Stimulated activated effector memory CD8-positive, alpha-beta T cell treated with anti-CD3 and anti-CD28 coated beads, Interleukin-12 subunit alpha, Interleukin-12 subunit beta, amount 100 ng/mL, for 72 hours (primary cell): ENCODE measurements around the gene CRELD2.

ENCODE experiments used
- ATAC-seq: fragments of 150-1000 bp; cut with Tn5 transposase; 2 replicates; pipeline ENCODE4 v1.10.0; 2021
- DNase-seq, 2 donors: peaks; one replicate each; pipeline ENCODE4 v3.0.0; 2021 to 2022; ENCODE audit warnings: low spot score in 2 of 2
- H3K27ac Mint-ChIP-seq: one replicate; pipeline ENCODE4 v1.8.0; 2022; ENCODE audit warnings: mild to moderate bottlenecking, mixed read lengths
- H3K36me3 Mint-ChIP-seq: one replicate; pipeline ENCODE4 v1.8.0; 2022; ENCODE audit warnings: mild to moderate bottlenecking, mixed read lengths
- H3K4me1 Mint-ChIP-seq: one replicate; pipeline ENCODE4 v1.8.0; 2022; ENCODE audit warnings: mixed read lengths
- H3K4me3 Mint-ChIP-seq: one replicate; pipeline ENCODE4 v1.8.0; 2022; ENCODE audit warnings: mild to moderate bottlenecking, mixed read lengths
- H3K9me3 Mint-ChIP-seq: one replicate; pipeline ENCODE4 v1.8.0; 2022; ENCODE audit warnings: mixed read lengths

CRELD2 gene, protein sequence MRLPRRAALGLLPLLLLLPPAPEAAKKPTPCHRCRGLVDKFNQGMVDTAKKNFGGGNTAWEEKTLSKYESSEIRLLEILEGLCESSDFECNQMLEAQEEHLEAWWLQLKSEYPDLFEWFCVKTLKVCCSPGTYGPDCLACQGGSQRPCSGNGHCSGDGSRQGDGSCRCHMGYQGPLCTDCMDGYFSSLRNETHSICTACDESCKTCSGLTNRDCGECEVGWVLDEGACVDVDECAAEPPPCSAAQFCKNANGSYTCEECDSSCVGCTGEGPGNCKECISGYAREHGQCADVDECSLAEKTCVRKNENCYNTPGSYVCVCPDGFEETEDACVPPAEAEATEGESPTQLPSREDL

GRCh38 chr22:49917974-49918910, at the start of gene CRELD2, which contains the start of gene ALG12:
Gene CRELD2, plus strand, starts transcription at chr22:49918634. Its CDS starts 136 bp downstream, at chr22:49918770.
Gene ALG12, minus strand, starts transcription at chr22:49918438. Its CDS starts 4,673 bp downstream, at chr22:49913765.
- ATAC-seq (peak; percentile 96), DNase-seq (peak; percentile 93 to 97)
- H3K4me1 Mint-ChIP-seq, result peaks cover 32% of the 10 kb centered on the region
- peaks cover 20% of the 10 kb centered on the region for H3K36me3 Mint-ChIP-seq
- H3K4me3 Mint-ChIP-seq, result peak within 1 kb of the TSS; percentile 73
- no peaks in the 10 kb centered on the region for H3K9me3 Mint-ChIP-seq
- H3K27ac Mint-ChIP-seq, result peak within 1 kb of the TSS; percentile 63

GRCh38 chr22:49869086-49869830, 49.2 kb upstream of the CRELD2 start:
- peaks cover 75% of the 10 kb centered on the region for H3K4me1 Mint-ChIP-seq
- ATAC-seq, result no peak
- peak overlapping the region; percentile 69 for H3K4me3 Mint-ChIP-seq
- DNase-seq, result no peak
- peaks cover 33% of the 10 kb centered on the region for H3K36me3 Mint-ChIP-seq
- H3K9me3 Mint-ChIP-seq, result peaks cover 3% of the 10 kb centered on the region
- H3K27ac Mint-ChIP-seq, result no peak overlapping the region

DNA sequence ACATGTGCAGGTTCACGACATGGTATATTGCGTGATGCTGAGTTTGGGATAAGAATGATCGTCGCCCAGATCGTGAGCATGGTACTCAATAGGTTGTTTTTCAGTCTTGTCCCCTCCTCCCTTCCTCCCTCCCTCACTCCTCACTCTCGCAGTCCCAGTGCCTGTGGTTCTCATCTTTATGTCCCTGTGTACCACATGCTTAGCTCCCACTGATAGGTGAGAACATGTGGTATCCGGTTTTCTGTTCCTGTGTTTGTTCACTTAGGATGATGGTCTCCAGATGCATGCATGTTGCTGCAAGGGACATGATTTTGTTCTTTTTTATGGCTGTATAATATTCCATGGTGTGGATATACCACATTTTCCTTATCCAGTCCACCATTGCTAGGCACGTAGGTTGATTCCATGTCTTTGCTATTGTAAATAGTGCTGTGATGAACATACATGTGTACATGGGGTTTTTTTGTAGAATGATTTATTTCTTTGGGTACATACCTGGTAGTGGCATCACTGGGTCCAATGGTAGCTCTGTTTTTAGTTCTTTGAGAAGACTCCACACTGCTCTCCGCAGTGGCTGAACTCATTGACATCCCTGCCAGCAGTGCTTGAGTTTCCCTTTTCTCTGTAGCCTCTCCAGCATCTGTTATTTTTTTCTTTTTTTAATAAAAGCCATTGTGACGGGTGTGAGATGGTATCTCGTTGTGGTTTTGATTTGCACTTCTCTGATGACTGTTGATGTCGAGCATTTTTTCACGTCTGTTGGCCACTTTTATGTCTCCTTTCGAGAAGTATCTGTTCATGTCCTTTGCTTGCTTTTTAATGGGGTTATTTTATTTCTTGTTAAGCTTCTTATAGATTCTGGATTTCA, 48.4 kb upstream of the CRELD2 start:
- DNase-seq, result no peak
- H3K36me3 Mint-ChIP-seq, result peaks cover 41% of the 10 kb centered on the region
- H3K4me3 Mint-ChIP-seq, result peak overlapping the region; percentile 39
- H3K9me3 Mint-ChIP-seq, result peaks cover 3% of the 10 kb centered on the region
- peak overlapping the region; percentile 79 for H3K27ac Mint-ChIP-seq
- peak; percentile 76 for ATAC-seq
- H3K4me1 Mint-ChIP-seq, result peaks cover 73% of the 10 kb centered on the region

- ATAC-seq, result no peak
- Mint-ChIP-seq H3K4me1 (peaks cover 71% of the 10 kb centered on the region), H3K27ac (no peak overlapping the region), H3K4me3 (no peak overlapping the region), H3K9me3 (no peaks in the 10 kb centered on the region), H3K36me3 (peaks cover 48% of the 10 kb centered on the region)
- DNase-seq, result no peak
Observed at GRCh38 chr22:49871482-49871881, 47.0 kb upstream of the CRELD2 start.

- H3K4me3 Mint-ChIP-seq, result no peak overlapping the region
- H3K36me3 Mint-ChIP-seq, result peaks cover 50% of the 10 kb centered on the region
- no peaks in the 10 kb centered on the region for H3K9me3 Mint-ChIP-seq
- H3K4me1 Mint-ChIP-seq, result peaks cover 65% of the 10 kb centered on the region
- DNase-seq, result no peak
- ATAC-seq, result no peak
- H3K27ac Mint-ChIP-seq, result peak overlapping the region; percentile 41
Observed at GRCh38 chr22:49872347-49872746, 46.1 kb upstream of the CRELD2 start.

DNA sequence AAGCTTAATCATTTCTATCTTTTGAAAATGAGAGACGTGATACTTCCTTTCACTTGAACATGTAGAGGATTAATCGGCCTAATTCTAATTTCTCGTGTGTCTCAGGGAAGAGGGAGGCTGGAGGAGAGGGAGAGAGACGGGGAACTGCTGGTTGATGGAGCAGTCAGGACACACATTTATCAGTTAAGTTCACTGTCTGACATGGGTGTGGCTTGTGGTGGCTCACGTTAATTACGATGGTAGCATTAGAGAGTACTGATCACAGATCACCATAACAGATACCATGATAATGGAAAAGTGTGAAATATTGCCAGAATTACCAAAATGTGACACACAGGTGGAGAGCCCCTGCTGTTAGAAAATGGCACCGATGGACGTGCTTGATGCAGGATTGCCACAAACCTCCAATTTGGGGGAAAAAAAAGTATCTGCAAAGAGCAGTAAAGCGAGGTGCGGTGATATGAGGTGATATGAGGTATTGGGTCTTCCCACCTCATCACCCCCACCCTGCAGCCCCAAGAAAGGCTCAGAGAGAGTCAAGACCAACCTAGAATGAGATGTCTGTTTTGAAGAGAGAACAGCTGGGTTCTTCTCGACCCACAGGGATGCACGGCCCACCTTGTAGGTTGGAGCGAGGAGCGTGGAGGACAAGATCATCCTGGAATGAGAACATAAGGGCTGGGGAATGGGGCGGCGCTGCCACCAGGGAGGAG, 45.0 kb upstream of the CRELD2 start:
- Mint-ChIP-seq H3K4me3 (no peak overlapping the region), H3K27ac (peak overlapping the region; percentile 85), H3K9me3 (no peaks in the 10 kb centered on the region), H3K36me3 (peaks cover 55% of the 10 kb centered on the region), H3K4me1 (peaks cover 54% of the 10 kb centered on the region)
- DNase-seq, result no peak
- no peak for ATAC-seq

DNA sequence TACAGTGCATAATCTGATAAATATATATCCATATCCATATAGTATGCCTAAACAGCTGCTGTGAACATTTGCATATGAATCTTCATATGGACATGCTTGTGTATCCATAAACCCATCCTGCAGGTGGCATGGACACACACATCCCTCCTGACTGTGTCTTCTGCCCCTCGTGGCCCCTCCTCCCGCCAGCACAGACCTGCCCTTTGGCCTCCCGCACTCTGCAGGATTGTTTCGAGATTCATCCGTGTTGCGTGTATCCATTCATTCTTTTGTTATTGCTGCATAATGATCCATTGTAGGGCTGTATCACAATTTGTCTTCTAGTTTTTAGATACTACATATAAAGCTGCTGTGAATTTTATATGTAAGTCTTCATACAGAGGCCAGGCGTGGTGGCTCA, 40.8 kb upstream of the CRELD2 start:
- H3K4me1 Mint-ChIP-seq, result peaks cover 47% of the 10 kb centered on the region
- H3K27ac Mint-ChIP-seq, result no peak overlapping the region
- DNase-seq (no peak), ATAC-seq (no peak)
- H3K9me3 Mint-ChIP-seq, result no peaks in the 10 kb centered on the region
- peaks cover 42% of the 10 kb centered on the region for H3K36me3 Mint-ChIP-seq
- no peak overlapping the region for H3K4me3 Mint-ChIP-seq

GRCh38 chr22:49878206-49878605, 40.2 kb upstream of the CRELD2 start:
- Mint-ChIP-seq H3K36me3 (peaks cover 48% of the 10 kb centered on the region), H3K4me1 (peaks cover 49% of the 10 kb centered on the region), H3K27ac (no peak overlapping the region), H3K9me3 (no peaks in the 10 kb centered on the region), H3K4me3 (no peak overlapping the region)
- DNase-seq (no peak), ATAC-seq (no peak)

- no peaks in the 10 kb centered on the region for H3K9me3 Mint-ChIP-seq
- ATAC-seq, result no peak
- H3K27ac Mint-ChIP-seq, result peak overlapping the region; percentile 79
- no peak for DNase-seq
- H3K4me3 Mint-ChIP-seq, result peak overlapping the region; percentile 67
- peaks cover 48% of the 10 kb centered on the region for H3K36me3 Mint-ChIP-seq
- H3K4me1 Mint-ChIP-seq, result peaks cover 52% of the 10 kb centered on the region
Observed at GRCh38 chr22:49879871-49880270, 38.6 kb upstream of the CRELD2 start.

GRCh38 chr22:49880281-49880680, 38.2 kb upstream of the CRELD2 start:
- ATAC-seq (peak; percentile 86), DNase-seq (peak in 1 of 2 donors; percentile 63)
- Mint-ChIP-seq H3K27ac (peak overlapping the region; percentile 79), H3K4me3 (peak overlapping the region; percentile 67), H3K9me3 (no peaks in the 10 kb centered on the region), H3K36me3 (peaks cover 49% of the 10 kb centered on the region), H3K4me1 (peaks cover 52% of the 10 kb centered on the region)

- H3K27ac Mint-ChIP-seq, result no peak overlapping the region
- peak overlapping the region; percentile 8 for H3K4me3 Mint-ChIP-seq
Observed at GRCh38 chr22:49881856-49882255, 36.6 kb upstream of the CRELD2 start.

GRCh38 chr22:49882519-49883293, 35.7 kb upstream of the CRELD2 start:
- ATAC-seq, result no peak
- DNase-seq, result no peak
- H3K36me3 Mint-ChIP-seq, result peaks cover 58% of the 10 kb centered on the region
- H3K4me1 Mint-ChIP-seq, result peaks cover 49% of the 10 kb centered on the region
- H3K4me3 Mint-ChIP-seq, result no peak overlapping the region
- H3K9me3 Mint-ChIP-seq, result no peaks in the 10 kb centered on the region
- H3K27ac Mint-ChIP-seq, result no peak overlapping the region

More at GRCh38 chr22:49881856-49882255, 36.6 kb upstream of the CRELD2 start:
- Mint-ChIP-seq H3K36me3 (peaks cover 55% of the 10 kb centered on the region), H3K9me3 (no peaks in the 10 kb centered on the region), H3K4me1 (peaks cover 45% of the 10 kb centered on the region)
- DNase-seq (no peak), ATAC-seq (no peak)

- peaks cover 49% of the 10 kb centered on the region for H3K4me1 Mint-ChIP-seq
- no peak overlapping the region for H3K4me3 Mint-ChIP-seq
- peaks cover 57% of the 10 kb centered on the region for H3K36me3 Mint-ChIP-seq
- DNase-seq, result no peak
- H3K9me3 Mint-ChIP-seq, result no peaks in the 10 kb centered on the region
- no peak for ATAC-seq
- no peak overlapping the region for H3K27ac Mint-ChIP-seq
Observed at GRCh38 chr22:49883294-49883640, 35.2 kb upstream of the CRELD2 start.
